Loucy (cell line): Measurements from ENCODE around the gene PAM.

ENCODE experiments used
- EZH2phosphoT487 ChIP-seq: fragments of 200-600 bp; IDR thresholded peaks from 2 replicates; pipeline ENCODE4 v1.6.1; 2018; ENCODE audit warnings: antibody characterized with exemption, mild to moderate bottlenecking, moderate library complexity, borderline replicate concordance
- TF ChIP-seq, protein P1 (sequence below): fragments of 200-600 bp; sonication (generic); conservative IDR thresholded peaks from 2 replicates; pipeline ENCODE4 v1.5.1; 2014; ENCODE audit warnings: mild to moderate bottlenecking, antibody characterized with exemption, low read length

DNA sequence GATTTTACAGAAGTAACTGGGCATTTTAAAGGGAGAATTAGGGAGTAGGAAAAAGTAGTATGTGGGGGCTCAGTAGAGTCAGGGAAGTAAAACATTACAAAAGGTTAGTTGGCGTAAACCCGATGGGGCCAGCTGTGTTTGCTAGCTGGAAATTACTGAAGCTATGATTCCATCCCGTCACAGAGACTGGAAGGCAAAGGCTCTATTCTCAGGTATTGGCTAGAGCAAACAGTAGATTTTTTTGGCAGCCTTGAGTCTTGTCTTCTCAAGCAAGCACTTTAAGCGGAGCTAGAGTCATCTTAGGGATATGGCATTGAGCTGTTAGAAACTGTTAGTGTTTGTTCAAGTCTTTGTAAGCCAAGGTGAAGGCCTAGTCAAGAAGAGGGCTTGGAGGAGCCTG, 121.5 kb downstream of the PAM start:
- TF ChIP-seq, protein P1, sequence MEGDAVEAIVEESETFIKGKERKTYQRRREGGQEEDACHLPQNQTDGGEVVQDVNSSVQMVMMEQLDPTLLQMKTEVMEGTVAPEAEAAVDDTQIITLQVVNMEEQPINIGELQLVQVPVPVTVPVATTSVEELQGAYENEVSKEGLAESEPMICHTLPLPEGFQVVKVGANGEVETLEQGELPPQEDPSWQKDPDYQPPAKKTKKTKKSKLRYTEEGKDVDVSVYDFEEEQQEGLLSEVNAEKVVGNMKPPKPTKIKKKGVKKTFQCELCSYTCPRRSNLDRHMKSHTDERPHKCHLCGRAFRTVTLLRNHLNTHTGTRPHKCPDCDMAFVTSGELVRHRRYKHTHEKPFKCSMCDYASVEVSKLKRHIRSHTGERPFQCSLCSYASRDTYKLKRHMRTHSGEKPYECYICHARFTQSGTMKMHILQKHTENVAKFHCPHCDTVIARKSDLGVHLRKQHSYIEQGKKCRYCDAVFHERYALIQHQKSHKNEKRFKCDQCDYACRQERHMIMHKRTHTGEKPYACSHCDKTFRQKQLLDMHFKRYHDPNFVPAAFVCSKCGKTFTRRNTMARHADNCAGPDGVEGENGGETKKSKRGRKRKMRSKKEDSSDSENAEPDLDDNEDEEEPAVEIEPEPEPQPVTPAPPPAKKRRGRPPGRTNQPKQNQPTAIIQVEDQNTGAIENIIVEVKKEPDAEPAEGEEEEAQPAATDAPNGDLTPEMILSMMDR = no peak
- no peak for TF ChIP-seq EZH2phosphoT487
